AG09319 (cell line): ENCODE data around the gene YTHDF1.

Experiments used
- DNase-seq: peaks from one replicate; pipeline ENCODE4 v3.0.0-alpha.2; 2010; ENCODE audit warnings: low read depth; ENCODE audit errors: extremely low read depth
- TF ChIP-seq, protein P1 (sequence below): IDR thresholded peaks from 2 replicates; pipeline ENCODE4 v1.5.1; 2011; ENCODE audit warnings: low read depth, mild to moderate bottlenecking, inconsistent platforms, low read length, moderate library complexity

Gene YTHDF1

DNA sequence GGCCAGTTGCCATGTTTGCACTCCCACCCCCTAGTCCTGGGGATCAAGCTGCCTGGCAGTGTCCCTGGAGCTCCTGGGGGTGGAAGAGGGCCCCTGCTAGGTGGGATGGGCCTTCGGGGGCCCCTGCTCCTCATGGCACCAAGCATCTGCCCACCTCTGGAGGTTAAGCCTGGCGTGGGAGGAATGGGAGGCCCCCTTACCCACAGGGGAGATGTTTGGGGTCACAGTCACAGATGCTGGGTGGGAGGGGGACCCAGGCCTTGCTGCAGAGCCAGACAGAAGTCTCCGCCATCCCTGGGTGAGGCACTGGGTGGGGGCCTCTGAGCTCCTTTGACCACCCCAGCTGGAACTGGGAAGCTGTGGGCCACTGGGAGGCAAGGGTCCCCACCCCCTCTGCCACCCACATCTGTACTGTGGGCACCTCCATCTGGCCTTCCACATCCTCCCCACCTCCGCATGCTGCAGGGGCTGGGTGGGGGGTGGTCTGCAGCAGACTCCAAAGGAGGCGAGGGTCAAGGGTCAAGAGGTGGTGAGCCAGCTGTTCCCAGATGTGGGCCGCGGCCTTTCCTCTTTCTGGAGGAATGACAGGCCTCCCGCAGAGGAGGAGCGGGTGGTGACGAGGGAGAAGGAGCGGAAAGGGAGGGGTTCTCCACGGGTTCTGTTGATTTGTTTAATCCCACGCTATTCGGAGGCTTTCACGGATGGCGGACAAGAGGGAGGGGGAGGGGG lies 41.5 kb downstream of the YTHDF1 start:
- TF ChIP-seq, protein P1, sequence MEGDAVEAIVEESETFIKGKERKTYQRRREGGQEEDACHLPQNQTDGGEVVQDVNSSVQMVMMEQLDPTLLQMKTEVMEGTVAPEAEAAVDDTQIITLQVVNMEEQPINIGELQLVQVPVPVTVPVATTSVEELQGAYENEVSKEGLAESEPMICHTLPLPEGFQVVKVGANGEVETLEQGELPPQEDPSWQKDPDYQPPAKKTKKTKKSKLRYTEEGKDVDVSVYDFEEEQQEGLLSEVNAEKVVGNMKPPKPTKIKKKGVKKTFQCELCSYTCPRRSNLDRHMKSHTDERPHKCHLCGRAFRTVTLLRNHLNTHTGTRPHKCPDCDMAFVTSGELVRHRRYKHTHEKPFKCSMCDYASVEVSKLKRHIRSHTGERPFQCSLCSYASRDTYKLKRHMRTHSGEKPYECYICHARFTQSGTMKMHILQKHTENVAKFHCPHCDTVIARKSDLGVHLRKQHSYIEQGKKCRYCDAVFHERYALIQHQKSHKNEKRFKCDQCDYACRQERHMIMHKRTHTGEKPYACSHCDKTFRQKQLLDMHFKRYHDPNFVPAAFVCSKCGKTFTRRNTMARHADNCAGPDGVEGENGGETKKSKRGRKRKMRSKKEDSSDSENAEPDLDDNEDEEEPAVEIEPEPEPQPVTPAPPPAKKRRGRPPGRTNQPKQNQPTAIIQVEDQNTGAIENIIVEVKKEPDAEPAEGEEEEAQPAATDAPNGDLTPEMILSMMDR, result no peak
- DNase-seq, result no peak

DNA sequence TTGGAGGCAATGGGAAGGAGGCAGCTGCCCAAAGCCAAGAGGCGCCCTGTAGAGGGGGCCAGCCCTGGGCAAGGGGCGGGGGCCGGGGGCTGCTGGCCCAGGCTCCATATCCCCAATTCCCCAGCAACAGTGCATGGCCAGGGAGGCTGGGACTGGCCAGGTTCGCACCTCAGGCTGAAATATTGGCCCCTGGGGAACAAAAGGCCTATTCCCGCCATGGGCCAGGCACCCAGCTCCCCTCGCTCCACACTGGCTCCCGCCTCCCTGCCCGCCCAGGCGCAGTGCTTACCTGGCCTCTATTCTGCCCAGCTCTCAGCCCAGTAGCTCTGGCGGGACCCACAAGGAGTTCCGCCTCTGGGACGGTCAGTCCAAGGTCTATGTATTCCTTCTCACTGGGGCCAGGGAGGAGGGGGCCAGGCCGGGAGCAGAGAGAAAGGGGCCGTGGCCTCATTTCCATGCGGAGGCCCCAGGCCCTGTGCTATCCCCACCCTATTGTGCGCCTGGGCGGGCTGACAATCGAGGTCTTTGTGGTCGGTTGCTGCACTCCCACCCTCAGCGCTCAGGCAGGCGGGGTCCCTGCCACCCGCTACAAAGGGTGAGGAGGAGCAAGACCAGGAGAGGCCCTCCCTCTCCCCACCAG lies 42.3 kb downstream of the YTHDF1 start:
- DNase-seq, result no peak
- TF ChIP-seq, protein P1, result no peak

DNA sequence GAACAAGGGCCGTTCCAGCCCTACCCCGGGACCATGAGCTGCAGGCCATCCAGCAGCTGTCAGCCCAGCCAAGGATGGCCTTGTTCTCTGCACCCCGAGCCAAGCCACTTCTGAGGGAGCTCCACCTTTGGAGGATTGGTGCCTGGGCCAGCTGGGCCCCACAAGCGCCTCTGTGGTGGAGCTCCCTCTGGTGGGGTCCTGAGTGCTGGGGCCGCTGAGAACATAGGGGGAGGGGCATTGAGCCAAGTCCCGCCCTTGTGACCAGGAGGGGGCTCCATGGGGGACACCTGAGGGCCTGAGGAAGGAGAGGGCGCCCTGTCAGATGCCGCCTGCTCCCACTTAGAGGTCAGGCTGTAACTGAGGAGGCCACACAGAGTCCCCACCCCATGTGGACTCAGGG lies 43.2 kb downstream of the YTHDF1 start:
- DNase-seq, result no peak
- TF ChIP-seq, protein P1, result no peak; the same call in 1 of the 2 replicates

DNA sequence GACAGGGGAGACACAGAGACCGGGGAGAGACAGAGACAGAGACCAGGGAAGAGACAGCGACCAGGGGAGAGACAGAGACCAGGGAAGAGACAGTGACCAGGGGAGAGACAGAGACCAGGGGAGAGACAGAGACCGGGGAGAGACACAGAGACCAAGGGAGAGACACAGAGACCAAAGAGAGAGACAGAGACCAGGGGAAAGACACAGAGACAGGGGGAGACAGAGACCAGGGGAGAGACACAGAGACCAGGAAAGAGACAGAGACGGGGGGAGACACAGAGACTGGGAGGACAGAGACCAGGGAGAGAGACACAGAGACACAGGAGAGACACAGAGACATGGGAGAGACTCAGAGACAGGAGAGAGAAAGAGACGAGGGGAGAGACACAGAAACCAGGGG lies 43.9 kb downstream of the YTHDF1 start:
- no peak for DNase-seq
- TF ChIP-seq, protein P1, result no peak

DNA sequence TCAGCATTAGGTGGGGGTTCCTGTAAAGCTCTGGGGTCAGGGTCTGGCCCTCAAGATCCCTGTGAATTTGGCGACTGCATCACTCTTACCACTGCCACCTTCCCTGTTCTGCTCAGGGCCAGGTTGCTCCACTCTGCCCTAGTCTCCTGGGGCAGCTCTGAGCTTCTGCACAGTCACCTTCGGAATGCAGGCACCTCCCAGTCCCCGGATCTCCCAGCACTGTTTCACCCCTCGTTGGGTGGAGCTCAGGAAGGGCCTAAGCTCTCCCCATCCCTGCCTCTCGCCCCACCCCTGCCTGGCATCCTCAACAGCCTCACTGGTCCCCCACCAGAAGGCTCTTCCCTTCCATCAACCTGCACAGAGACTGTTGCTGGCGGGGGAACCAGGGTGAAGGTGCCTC lies 46.2 kb downstream of the YTHDF1 start:
- TF ChIP-seq, protein P1, result no peak
- no peak for DNase-seq

DNA sequence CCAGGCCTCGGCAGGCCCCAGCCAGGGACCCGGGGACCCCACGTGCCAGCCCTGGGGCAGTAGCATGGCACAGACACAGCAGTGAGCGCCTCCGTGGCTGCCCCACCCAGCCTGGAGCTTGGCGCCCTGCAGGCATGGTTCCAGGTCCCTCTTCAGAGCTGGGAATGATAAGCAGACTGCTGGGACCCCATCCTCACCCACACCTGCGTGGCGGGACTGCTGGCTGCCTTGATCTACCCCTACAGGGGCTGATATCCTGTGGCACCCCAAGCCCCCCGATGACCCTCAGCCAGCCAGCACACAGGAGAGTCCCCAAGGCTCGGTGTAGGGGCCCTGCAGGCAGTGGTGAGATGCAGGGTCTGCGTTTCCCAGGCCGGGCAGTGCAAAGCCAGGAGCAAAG lies 47.1 kb downstream of the YTHDF1 start:
- TF ChIP-seq, protein P1, result no peak

DNA sequence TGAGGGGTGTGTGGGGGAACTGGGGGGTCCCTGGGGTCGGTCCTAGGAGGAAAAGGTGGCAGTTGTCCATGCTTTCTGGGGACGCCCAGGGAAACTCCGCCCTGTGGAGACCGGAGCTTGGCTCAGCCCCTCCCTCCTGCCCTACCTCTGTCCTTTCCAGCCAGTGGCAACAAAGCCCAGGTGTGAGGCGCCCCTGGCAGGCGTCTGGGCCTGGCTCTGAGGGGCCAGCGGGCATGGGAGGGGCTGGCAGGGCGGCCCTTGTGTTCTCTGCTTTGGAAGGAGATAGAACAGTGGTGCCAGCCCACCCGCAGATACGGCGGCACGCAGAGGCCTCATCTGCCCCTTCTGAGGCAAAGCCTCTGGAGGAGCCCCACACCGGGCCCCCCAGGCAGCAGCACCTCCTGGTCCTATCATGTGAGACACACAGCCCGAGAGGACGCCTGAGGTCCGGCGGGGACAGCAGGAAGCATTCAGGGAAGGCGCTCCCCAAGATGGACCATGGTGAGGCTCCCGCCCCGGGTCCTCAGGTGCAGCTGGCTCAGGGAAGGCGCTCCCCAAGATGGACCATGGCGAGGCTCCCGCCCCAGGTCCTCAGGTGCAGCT lies 47.9 kb downstream of the YTHDF1 start:
- DNase-seq, result no peak
- TF ChIP-seq, protein P1, result no peak

More for the DNA sequence above, 47.1 kb downstream of the YTHDF1 start:
- no peak for DNase-seq
